Epithelial cell of proximal tubule (primary cell): Measurements from ENCODE around the gene SORCS2. TPM values are rescaled to one million over a fixed set of nuclear protein-coding genes. Genes with fewer than 3 reads are reported as not detected.

ENCODE experiments used
- DNase-seq: peaks from one replicate; pipeline ENCODE4 v3.0.0-alpha.2; 2011; ENCODE audit warnings: low read depth
- H3K4me3 ChIP-seq: 2 replicates; pipeline ENCODE4 v1.5.1; 2011; ENCODE audit warnings: low read depth, mild to moderate bottlenecking, low read length
- CTCF ChIP-seq: conservative IDR thresholded peaks from 2 replicates; pipeline ENCODE4 v1.5.1; 2012; ENCODE audit warnings: low read depth, mild to moderate bottlenecking, low read length
- total RNA-seq: library from RNA; depleted of rRNA; stranded (reverse); fragments of >200 nt; gene quantifications from 2 replicates; pipeline ENCODE4 v1.2.3, GENCODE V29; 2015

SORCS2 gene
- total RNA-seq, 1 donor from 2014 or later, result 0.29 TPM

GRCh38 chr4:7635445-7636239 is 443.3 kb downstream of the SORCS2 start:
- TF ChIP-seq CTCF, result no peak
- no peak for DNase-seq
- no peak overlapping the region for H3K4me3 ChIP-seq

- H3K4me3 ChIP-seq, result no peak overlapping the region
- DNase-seq, result no peak
- no peak for TF ChIP-seq CTCF
Observed at GRCh38 chr4:7636240-7636508, 443.8 kb downstream of the SORCS2 start.

DNA sequence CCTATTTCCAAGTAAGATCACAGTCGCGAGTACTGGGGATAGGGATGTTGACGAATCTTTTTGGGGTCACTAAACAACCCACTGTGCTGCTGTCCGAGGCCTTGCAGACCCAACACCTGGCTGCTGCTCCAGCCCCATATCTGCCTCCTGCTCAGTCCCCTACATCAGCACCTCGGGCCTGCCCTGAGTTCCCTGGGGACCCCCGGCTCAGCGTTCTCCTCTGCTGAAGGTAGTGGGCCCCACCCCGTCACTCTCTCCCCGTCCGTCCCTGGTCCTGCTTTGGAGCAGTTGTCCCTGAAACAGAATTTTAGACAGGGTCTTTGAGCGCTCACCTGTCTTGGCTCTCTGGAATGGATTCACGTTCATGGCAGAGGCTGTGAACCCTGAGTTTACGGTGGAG is 444.8 kb downstream of the SORCS2 start:
- TF ChIP-seq CTCF, result no peak

GRCh38 chr4:7637971-7638370 is 445.6 kb downstream of the SORCS2 start:
- no peak overlapping the region for H3K4me3 ChIP-seq
- no peak for DNase-seq
- TF ChIP-seq CTCF, result no peak

More for the DNA sequence above, 444.8 kb downstream of the SORCS2 start:
- DNase-seq, result no peak
- no peak overlapping the region for H3K4me3 ChIP-seq

DNA sequence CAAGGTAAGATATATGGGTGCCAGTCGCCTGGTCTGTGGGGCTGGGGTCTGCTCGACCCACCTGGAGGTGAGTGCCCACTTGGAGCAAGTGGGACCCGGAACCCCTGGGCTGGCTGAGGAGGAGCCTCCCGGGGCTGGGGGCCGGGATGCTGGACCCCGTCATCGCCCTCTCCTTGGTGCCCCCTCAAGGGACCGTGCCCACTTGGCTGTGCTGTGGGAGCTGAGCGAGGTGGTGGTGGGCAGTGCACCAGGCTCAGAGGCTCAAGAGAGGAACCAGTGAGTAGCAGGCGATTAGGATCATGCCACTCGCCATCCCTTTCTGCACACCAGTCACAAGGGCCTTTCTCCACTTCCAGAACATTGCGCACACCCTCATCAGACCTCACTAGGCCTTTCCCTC is 446.2 kb downstream of the SORCS2 start:
- H3K4me3 ChIP-seq, result no peak overlapping the region
- no peak for DNase-seq
- no peak for TF ChIP-seq CTCF

- H3K4me3 ChIP-seq, result no peak overlapping the region
- no peak for DNase-seq
- no peak for TF ChIP-seq CTCF
Observed at GRCh38 chr4:7638984-7639789, 446.8 kb downstream of the SORCS2 start.

GRCh38 chr4:7640136-7640535 is 447.8 kb downstream of the SORCS2 start:
- no peak for TF ChIP-seq CTCF
- H3K4me3 ChIP-seq, result no peak overlapping the region

More at GRCh38 chr4:7640136-7640535, 447.8 kb downstream of the SORCS2 start:
- no peak for DNase-seq
